HepG2 (cell line): ENCODE measurements around the gene BICDL1. TPM values are rescaled to one million over a fixed set of nuclear protein-coding genes. Genes with fewer than 3 reads are reported as not detected.

ENCODE experiments used
- HMG20B ChIP-seq: conservative IDR thresholded peaks from 2 replicates; pipeline ENCODE4 v1.6.1; 2016; ENCODE audit warnings: missing genetic modification reagents, missing compliant biosample characterization
- HOXD1 ChIP-seq: sonication (generic); formaldehyde crosslinking; IDR thresholded peaks from 2 replicates; pipeline ENCODE4 v1.5.0; 2020; ENCODE audit warnings: missing genetic modification reagents
- KDM1A ChIP-seq: IDR thresholded peaks from 2 replicates; pipeline ENCODE4 v1.6.1; 2016; ENCODE audit warnings: missing compliant biosample characterization
- MTA1 ChIP-seq: sonication (generic); formaldehyde crosslinking; IDR thresholded peaks from 2 replicates; pipeline ENCODE4 v1.4.0; 2020; ENCODE audit warnings: missing genetic modification reagents, mild to moderate bottlenecking, borderline replicate concordance
- MZF1 ChIP-seq: sonication (generic); formaldehyde crosslinking; IDR thresholded peaks from 2 replicates; pipeline ENCODE4 v1.8.1; 2023; ENCODE audit warnings: mild to moderate bottlenecking, missing genetic modification reagents, borderline replicate concordance
- RFXAP ChIP-seq: sonication (generic); formaldehyde crosslinking; IDR thresholded peaks from 2 replicates; pipeline ENCODE4 v1.4.0; 2020; ENCODE audit warnings: missing genetic modification reagents, borderline replicate concordance
- XRCC5 ChIP-seq: fragments of 200-400 bp; formaldehyde crosslinking; optimal IDR thresholded peaks from 2 replicates; pipeline ENCODE3; 2017; ENCODE audit warnings: mild to moderate bottlenecking, low read length
- ZKSCAN8 ChIP-seq: IDR thresholded peaks from 2 replicates; pipeline ENCODE4 v1.6.1; 2016; ENCODE audit warnings: borderline replicate concordance, missing genetic modification reagents, missing compliant biosample characterization
- ZNF136 ChIP-seq: sonication (generic); formaldehyde crosslinking; IDR thresholded peaks from 2 replicates; pipeline ENCODE4 v1.8.1; 2022; ENCODE audit warnings: low read depth, mild to moderate bottlenecking, moderate library complexity, missing genetic modification reagents
- ZNF180 ChIP-seq: sonication (generic); formaldehyde crosslinking; IDR thresholded peaks from 2 replicates; pipeline ENCODE4 v1.4.0; 2020; ENCODE audit warnings: low read depth, missing genetic modification reagents, borderline replicate concordance
- ZNF296 ChIP-seq: sonication (generic); formaldehyde crosslinking; conservative IDR thresholded peaks from 2 replicates; pipeline ENCODE4 v1.5.0; 2020; ENCODE audit warnings: mild to moderate bottlenecking, missing genetic modification reagents
- ZNF484 ChIP-seq: sonication (generic); formaldehyde crosslinking; IDR thresholded peaks from 2 replicates; pipeline ENCODE4 v1.5.1; 2020; ENCODE audit warnings: mild to moderate bottlenecking, low read depth, missing genetic modification reagents, borderline replicate concordance
- ZNF709 ChIP-seq: sonication (generic); formaldehyde crosslinking; IDR thresholded peaks from 2 replicates; pipeline ENCODE4 v1.5.0; 2020; ENCODE audit warnings: mild to moderate bottlenecking, missing genetic modification reagents
- ZNF790 ChIP-seq: sonication (generic); formaldehyde crosslinking; IDR thresholded peaks from 2 replicates; pipeline ENCODE4 v1.8.0; 2022; ENCODE audit warnings: missing genetic modification reagents, mild to moderate bottlenecking, borderline replicate concordance
- ZSCAN22 ChIP-seq: sonication (generic); formaldehyde crosslinking; IDR thresholded peaks from 2 replicates; pipeline ENCODE4 v1.4.0; 2020; ENCODE audit warnings: mild to moderate bottlenecking, missing genetic modification reagents
- polyA plus RNA-seq, 8 experiments: library from polyadenylated mRNA; depleted of rRNA in 3 of 8; stranded (reverse) in 7 of 8; unstranded in 1 of 8; fragments of >200 nt; fragmentation: Illumina TruSeq in 4 of 8; extraction: Trizol in 4 of 8; gene quantifications; 2 replicates each; pipeline versions ENCODE4 v1.2.1 to v1.2.3, GENCODE V29; 2011 to 2016; ENCODE audit warnings: low read depth in 4 of 8, missing spikeins in 1 of 8, mixed read lengths in 1 of 8; ENCODE audit not compliant: insufficient read depth in 1 of 8
- total RNA-seq, 5 experiments: library from RNA; depleted of rRNA; stranded (reverse); fragments of >200 nt; fragmentation: Illumina TruSeq; extraction: Trizol; gene quantifications; 2 replicates each; pipeline ENCODE4 v1.2.3, GENCODE V29; 2016; ENCODE audit warnings: low read depth in 1 of 5
- TF ChIP-seq, protein P1 (sequence below): sonication (generic); formaldehyde crosslinking; IDR thresholded peaks from one replicate; pipeline ENCODE4 v1.5.1; 2020; ENCODE audit warnings: mild to moderate bottlenecking, missing genetic modification reagents; ENCODE audit errors: not compliant biosample characterization
- TF ChIP-seq, protein P2 (sequence below): sonication (generic); formaldehyde crosslinking; IDR thresholded peaks from 2 replicates; pipeline ENCODE4 v1.5.0; 2020; ENCODE audit warnings: missing genetic modification reagents, mild to moderate bottlenecking, borderline replicate concordance
- TF ChIP-seq, protein P3 (sequence below): fragments of 450-650 bp; IDR thresholded peaks from 2 replicates; pipeline ENCODE4 v1.6.1; 2017

The BICDL1 gene
- total and polyA plus RNA-seq, 2 of the 13 experiments (the other 11 are each of a cell fraction or from before 2014, with no cell fraction given), result 3.6 to 9.7 TPM

DNA sequence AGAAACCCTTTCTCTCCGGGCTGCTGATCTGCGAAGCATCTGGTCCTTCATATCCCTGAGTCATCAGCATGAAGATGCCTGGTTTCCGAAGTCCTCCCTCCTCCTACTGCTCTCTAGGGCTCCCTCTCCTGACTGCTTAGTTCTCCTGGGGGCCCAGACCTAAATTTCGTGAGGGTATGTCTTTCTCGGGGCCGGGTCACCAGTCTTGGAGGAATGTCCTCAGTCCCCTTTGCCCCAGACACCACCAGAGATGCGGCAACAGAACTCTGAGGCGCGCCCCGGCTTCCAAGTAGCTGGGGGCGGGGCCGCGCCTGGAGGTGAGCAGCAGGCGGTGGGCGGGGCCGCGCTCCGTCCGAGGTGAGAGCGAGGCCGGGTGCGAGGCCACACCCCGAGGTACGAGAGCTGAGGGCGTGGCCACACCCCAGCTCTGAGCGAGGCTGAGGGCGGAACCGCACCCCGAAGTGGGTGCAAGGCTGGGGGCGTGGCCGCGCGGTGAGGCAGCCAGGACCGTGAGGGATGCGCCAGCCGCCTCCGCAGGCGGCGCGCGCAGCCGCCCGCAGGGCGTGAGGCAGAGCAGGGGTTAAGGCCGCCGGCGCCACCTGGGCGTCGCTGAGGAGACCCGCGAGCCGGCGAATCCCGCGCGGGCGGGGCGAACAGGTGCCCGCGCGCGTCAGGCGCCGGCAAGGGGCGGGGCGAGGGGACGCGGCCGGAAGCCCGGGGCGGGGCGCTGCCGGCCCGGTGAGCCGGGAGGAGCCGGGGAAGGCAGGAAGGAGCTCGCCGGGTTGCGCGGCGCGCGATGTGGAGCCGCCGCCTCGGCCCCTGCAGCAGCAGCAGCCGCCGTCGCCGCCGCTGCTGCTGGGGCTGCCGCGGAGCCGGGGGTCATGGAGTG, at the start of gene BICDL1 (continued):
- TF ChIP-seq, protein P1, sequence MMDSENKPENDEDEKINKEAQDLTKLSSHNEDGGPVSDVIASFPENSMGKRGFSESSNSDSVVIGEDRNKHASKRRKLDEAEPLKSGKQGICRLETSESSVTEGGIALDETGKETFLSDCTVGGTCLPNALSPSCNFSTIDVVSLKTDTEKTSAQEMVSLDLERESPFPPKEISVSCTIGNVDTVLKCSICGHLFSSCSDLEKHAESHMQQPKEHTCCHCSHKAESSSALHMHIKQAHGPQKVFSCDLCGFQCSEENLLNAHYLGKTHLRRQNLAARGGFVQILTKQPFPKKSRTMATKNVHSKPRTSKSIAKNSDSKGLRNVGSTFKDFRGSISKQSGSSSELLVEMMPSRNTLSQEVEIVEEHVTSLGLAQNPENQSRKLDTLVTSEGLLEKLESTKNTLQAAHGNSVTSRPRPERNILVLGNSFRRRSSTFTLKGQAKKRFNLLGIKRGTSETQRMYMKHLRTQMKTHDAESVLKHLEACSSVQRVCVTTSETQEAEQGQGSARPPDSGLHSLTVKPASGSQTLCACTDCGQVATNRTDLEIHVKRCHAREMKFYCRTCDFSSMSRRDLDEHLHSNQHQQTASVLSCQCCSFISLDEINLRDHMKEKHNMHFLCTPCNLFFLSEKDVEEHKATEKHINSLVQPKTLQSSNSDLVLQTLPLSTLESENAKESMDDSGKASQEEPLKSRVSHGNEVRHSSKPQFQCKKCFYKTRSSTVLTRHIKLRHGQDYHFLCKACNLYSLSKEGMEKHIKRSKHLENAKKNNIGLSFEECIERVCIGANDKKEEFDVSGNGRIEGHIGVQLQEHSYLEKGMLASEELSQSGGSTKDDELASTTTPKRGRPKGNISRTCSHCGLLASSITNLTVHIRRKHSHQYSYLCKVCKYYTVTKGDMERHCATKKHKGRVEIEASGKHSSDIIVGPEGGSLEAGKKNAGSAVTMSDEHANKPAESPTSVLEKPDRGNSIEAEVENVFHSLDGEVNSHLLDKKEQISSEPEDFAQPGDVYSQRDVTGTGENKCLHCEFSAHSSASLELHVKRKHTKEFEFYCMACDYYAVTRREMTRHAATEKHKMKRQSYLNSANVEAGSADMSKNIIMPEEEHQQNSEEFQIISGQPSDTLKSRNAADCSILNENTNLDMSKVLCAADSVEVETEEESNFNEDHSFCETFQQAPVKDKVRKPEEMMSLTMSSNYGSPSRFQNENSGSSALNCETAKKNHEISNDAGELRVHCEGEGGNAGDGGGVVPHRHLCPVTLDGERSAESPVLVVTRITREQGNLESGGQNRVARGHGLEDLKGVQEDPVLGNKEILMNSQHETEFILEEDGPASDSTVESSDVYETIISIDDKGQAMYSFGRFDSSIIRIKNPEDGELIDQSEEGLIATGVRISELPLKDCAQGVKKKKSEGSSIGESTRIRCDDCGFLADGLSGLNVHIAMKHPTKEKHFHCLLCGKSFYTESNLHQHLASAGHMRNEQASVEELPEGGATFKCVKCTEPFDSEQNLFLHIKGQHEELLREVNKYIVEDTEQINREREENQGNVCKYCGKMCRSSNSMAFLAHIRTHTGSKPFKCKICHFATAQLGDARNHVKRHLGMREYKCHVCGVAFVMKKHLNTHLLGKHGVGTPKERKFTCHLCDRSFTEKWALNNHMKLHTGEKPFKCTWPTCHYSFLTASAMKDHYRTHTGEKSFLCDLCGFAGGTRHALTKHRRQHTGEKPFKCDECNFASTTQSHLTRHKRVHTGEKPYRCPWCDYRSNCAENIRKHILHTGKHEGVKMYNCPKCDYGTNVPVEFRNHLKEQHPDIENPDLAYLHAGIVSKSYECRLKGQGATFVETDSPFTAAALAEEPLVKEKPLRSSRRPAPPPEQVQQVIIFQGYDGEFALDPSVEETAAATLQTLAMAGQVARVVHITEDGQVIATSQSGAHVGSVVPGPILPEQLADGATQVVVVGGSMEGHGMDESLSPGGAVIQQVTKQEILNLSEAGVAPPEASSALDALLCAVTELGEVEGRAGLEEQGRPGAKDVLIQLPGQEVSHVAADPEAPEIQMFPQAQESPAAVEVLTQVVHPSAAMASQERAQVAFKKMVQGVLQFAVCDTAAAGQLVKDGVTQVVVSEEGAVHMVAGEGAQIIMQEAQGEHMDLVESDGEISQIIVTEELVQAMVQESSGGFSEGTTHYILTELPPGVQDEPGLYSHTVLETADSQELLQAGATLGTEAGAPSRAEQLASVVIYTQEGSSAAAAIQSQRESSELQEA (CRISPR knock-in tag), result peak; percentile 37
- TF ChIP-seq HMG20B (CRISPR knock-in tag) (no peak), ZSCAN22 (no peak), MZF1 (CRISPR knock-in tag) (no peak), ZNF484 (CRISPR knock-in tag) (no peak), ZNF790 (CRISPR knock-in tag) (no peak), RFXAP (no peak), HOXD1 (no peak), ZKSCAN8 (no peak), ZNF180 (CRISPR knock-in tag) (no peak), MTA1 (CRISPR knock-in tag) (0 out of 2 replicates have a peak, but pooled peaks have one; percentile 48), ZNF296 (no peak), ZNF709 (CRISPR knock-in tag) (no peak), XRCC5 (no peak), KDM1A (no peak), ZNF136 (CRISPR knock-in tag) (no peak)
- TF ChIP-seq, protein P2, sequence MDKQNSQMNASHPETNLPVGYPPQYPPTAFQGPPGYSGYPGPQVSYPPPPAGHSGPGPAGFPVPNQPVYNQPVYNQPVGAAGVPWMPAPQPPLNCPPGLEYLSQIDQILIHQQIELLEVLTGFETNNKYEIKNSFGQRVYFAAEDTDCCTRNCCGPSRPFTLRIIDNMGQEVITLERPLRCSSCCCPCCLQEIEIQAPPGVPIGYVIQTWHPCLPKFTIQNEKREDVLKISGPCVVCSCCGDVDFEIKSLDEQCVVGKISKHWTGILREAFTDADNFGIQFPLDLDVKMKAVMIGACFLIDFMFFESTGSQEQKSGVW, result no peak
- TF ChIP-seq, protein P3, sequence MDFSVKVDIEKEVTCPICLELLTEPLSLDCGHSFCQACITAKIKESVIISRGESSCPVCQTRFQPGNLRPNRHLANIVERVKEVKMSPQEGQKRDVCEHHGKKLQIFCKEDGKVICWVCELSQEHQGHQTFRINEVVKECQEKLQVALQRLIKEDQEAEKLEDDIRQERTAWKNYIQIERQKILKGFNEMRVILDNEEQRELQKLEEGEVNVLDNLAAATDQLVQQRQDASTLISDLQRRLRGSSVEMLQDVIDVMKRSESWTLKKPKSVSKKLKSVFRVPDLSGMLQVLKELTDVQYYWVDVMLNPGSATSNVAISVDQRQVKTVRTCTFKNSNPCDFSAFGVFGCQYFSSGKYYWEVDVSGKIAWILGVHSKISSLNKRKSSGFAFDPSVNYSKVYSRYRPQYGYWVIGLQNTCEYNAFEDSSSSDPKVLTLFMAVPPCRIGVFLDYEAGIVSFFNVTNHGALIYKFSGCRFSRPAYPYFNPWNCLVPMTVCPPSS, result no peak
